Calu3 (cell line): ENCODE measurements around the gene GAPDH. TPM values are rescaled to one million over a fixed set of nuclear protein-coding genes. Genes with fewer than 3 reads are reported as not detected.

Experiments
- BruUV-seq: library from RNA; stranded (reverse); fragments of 400-500 nt; replicated peaks from 2 replicates; lab custom pipeline; 2021; lab: Mats Ljungman, UMichigan
- CTCF ChIA-PET: fragments of 300-600 bp; sonication (Branson Sonifier 250); formaldehyde crosslinking; loops from one replicate; lab custom pipeline; 2022; ENCODE audit warnings: antibody characterized with exemption; lab: Charles Lee
- DNase-seq: peaks from one replicate; pipeline ENCODE4 v3.0.0; 2022
- H3K27ac Mint-ChIP-seq: one replicate; pipeline ENCODE4 v1.8.0; 2022; ENCODE audit warnings: mixed read lengths; ENCODE audit not compliant: unreplicated experiment
- H3K27me3 Mint-ChIP-seq: one replicate; pipeline ENCODE4 v1.8.0; 2022; ENCODE audit warnings: mixed read lengths; ENCODE audit not compliant: unreplicated experiment
- H3K36me3 Mint-ChIP-seq: one replicate; pipeline ENCODE4 v1.8.0; 2022; ENCODE audit warnings: mild to moderate bottlenecking, moderate library complexity, mixed read lengths; ENCODE audit not compliant: insufficient read depth, unreplicated experiment
- H3K4me1 Mint-ChIP-seq: one replicate; pipeline ENCODE4 v1.8.0; 2022; ENCODE audit warnings: mild to moderate bottlenecking, low read depth, mixed read lengths; ENCODE audit not compliant: unreplicated experiment
- H3K4me3 Mint-ChIP-seq: one replicate; pipeline ENCODE4 v1.8.0; 2022; ENCODE audit warnings: mild to moderate bottlenecking, low read depth, moderate library complexity, mixed read lengths; ENCODE audit not compliant: unreplicated experiment
- H3K9me3 Mint-ChIP-seq: one replicate; pipeline ENCODE4 v1.8.0; 2022; ENCODE audit warnings: low read depth, mixed read lengths; ENCODE audit not compliant: unreplicated experiment
- CTCF ChIP-seq: fragments of 200-600 bp; IDR thresholded peaks from one replicate; pipeline ENCODE4 v1.8.0; 2022; ENCODE audit warnings: antibody characterized with exemption; ENCODE audit not compliant: unreplicated experiment
- intact Hi-C: fragments of 100-400 bp; cut with micrococcal nuclease; formaldehyde crosslinking; loops from one replicate; pipeline ENCODE4 v1.10.0; 2022; ENCODE audit not compliant: unreplicated experiment
- total RNA-seq: library from RNA; stranded (reverse); gene quantifications from 2 replicates; pipeline ENCODE4 v1.2.3, GENCODE V29; 2022

Gene GAPDH
- total RNA-seq, 1 experiment from 2014 or later, result 2,552 TPM

- intact Hi-C loops, result no loop called here
- no TSS peak for BruUV-seq
- DNase-seq, result no peak
- TF ChIP-seq CTCF, result no peak
- H3K4me3 Mint-ChIP-seq, result no peak overlapping the region
- H3K4me1 Mint-ChIP-seq, result no peaks in the 10 kb centered on the region
- H3K9me3 Mint-ChIP-seq, result no peaks in the 10 kb centered on the region
- CTCF ChIA-PET, result no interaction called here
- peaks cover 54% of the 10 kb centered on the region for H3K36me3 Mint-ChIP-seq
- H3K27me3 Mint-ChIP-seq, result no peaks in the 10 kb centered on the region
- no peak overlapping the region for H3K27ac Mint-ChIP-seq
These were observed 12.1 kb upstream of the GAPDH start for GRCh38 chr12:6522193-6522592.

GRCh38 chr12:6523708-6524107 lies 10.6 kb upstream of the GAPDH start:
- TF ChIP-seq CTCF, result no peak

GRCh38 chr12:6524648-6525047 lies 9.7 kb upstream of the GAPDH start:
- no peaks in the 10 kb centered on the region for H3K4me1 Mint-ChIP-seq
- H3K36me3 Mint-ChIP-seq, result peaks cover 64% of the 10 kb centered on the region
- no peak for TF ChIP-seq CTCF
- H3K27me3 Mint-ChIP-seq, result no peaks in the 10 kb centered on the region
- CTCF ChIA-PET, result no interaction called here
- H3K4me3 Mint-ChIP-seq, result no peak overlapping the region
- no peak overlapping the region for H3K27ac Mint-ChIP-seq
- H3K9me3 Mint-ChIP-seq, result no peaks in the 10 kb centered on the region
- intact Hi-C loops, result no loop called here
- no TSS peak for BruUV-seq
- DNase-seq, result no peak

More at GRCh38 chr12:6523708-6524107, 10.6 kb upstream of the GAPDH start:
- no TSS peak for BruUV-seq
- Mint-ChIP-seq H3K4me3 (no peak overlapping the region), H3K27ac (no peak overlapping the region), H3K27me3 (no peaks in the 10 kb centered on the region), H3K36me3 (peaks cover 66% of the 10 kb centered on the region), H3K9me3 (no peaks in the 10 kb centered on the region), H3K4me1 (no peaks in the 10 kb centered on the region)
- CTCF ChIA-PET, result no interaction called here
- intact Hi-C loops, result no loop called here
- DNase-seq, result no peak

- peaks cover 67% of the 10 kb centered on the region for H3K36me3 Mint-ChIP-seq
- no peak overlapping the region for H3K4me3 Mint-ChIP-seq
- no peaks in the 10 kb centered on the region for H3K9me3 Mint-ChIP-seq
- no TSS peak for BruUV-seq
- TF ChIP-seq CTCF, result no peak
- DNase-seq, result no peak
- no peaks in the 10 kb centered on the region for H3K27me3 Mint-ChIP-seq
- H3K4me1 Mint-ChIP-seq, result no peaks in the 10 kb centered on the region
- H3K27ac Mint-ChIP-seq, result no peak overlapping the region
- intact Hi-C loops, result no loop called here
- CTCF ChIA-PET, result no interaction called here
These were observed 8.1 kb upstream of the GAPDH start for GRCh38 chr12:6526201-6526600.
